ENCODE results near the gene FXYD3. TPM values are rescaled to one million over a fixed set of nuclear protein-coding genes. Genes with fewer than 3 reads are reported as not detected.

The FXYD3 gene
- total and polyA plus RNA-seq, 2 of the 13 experiments (the other 11 are each of a cell fraction or from before 2014, with no cell fraction given) = 4.9 TPM; not detected in 1

- Histone ChIP-seq H3K27me3 (ENCODE audit: control insufficient read depth in 1 of 2, insufficient read depth in 2 of 2, low read length in 2 of 2) (no peaks in the 10 kb centered on the region; a peak in 2 of 5 replicates), H4K20me1 (ENCODE audit: insufficient read depth, low read length) (no peaks in the 10 kb centered on the region), H3K9ac (ENCODE audit: insufficient read depth, low read depth, low read length) (no peak overlapping the region), H3K4me3 (replicated peaks in 1 of 3; ENCODE audit: insufficient read depth in 1 of 3, low read depth in 2 of 3, low read length in 3 of 3) (no peak overlapping the region), H3K79me2 (ENCODE audit: insufficient read depth, low read length) (no peaks in the 10 kb centered on the region), H2AFZ (ENCODE audit: low read length) (no peak overlapping the region), H3K4me2 (ENCODE audit: low read depth, low read length) (no peak overlapping the region), H3K27ac (ENCODE audit: extremely low read length, insufficient read depth, low read length) (no peak overlapping the region), H3K9me3 (ENCODE audit: low read length) (no peaks in the 10 kb centered on the region), H3K36me3 (replicated peaks in 1 of 2; ENCODE audit: control insufficient read depth in 1 of 2, insufficient read depth in 2 of 2, low read length in 2 of 2) (no peaks in the 10 kb centered on the region), H3K4me1 (ENCODE audit: insufficient read depth, low read length) (peaks cover 32% of the 10 kb centered on the region)
- in situ Hi-C loops (cut with HindIII; ENCODE audit: extremely low pct_ligation_motif_present, low pct_unique_long_range_greater_than_20kb) = no loop called here
- ChIA-PET CTCF (ENCODE audit: low intra/inter-chr PET ratio, low total read pairs) (no interaction called here), POLR2A (no interaction called here)
- BruUV-seq (replicated peaks) = no TSS peak
- TF ChIP-seq CTCF (CRISPR knock-in tag; IDR thresholded peaks at IDR 0.05) = peak; percentile 44; the same call in 1 of the 2 replicates
- no peak for TF ChIP-seq SP4 (CRISPR knock-in tag; IDR thresholded peaks at IDR 0.05)
- TF ChIP-seq ZBTB33 (CRISPR knock-in tag; IDR thresholded peaks at IDR 0.05) = peak; percentile 61; the same call in 1 of the 2 replicates
- ATAC-seq (no peak), FAIRE-seq (no peak), DNase-seq (ENCODE audit: low spot score) (no peak)
- 77% methylated on average over 40 of the region's 46 CpGs for WGBS (ENCODE audit: low lambda C conversion rate)
- intact Hi-C loops (cut with micrococcal nuclease; ENCODE audit: unreplicated experiment) = no loop called here
These were observed 27.1 kb downstream of the FXYD3 start for GRCh38 chr19:35142606-35143230.
